ENCODE data around the gene ADAM17.

The ADAM17 gene

GRCh38 chr2:9462886-9463697, 92.5 kb downstream of the ADAM17 start:
- Histone ChIP-seq H3K4me1 (ENCODE audit: control insufficient read depth in 1 of 2, insufficient read depth in 2 of 2, low read length in 2 of 2) (no peaks in the 10 kb centered on the region), H3K27me3 (ENCODE audit: control insufficient read depth in 1 of 2, insufficient read depth in 2 of 2, low read length in 2 of 2) (no peaks in the 10 kb centered on the region), H3K4me3 (ENCODE audit: low read depth in 1 of 2, low read length in 2 of 2) (no peak overlapping the region), H3K9ac (ENCODE audit: low read depth in 1 of 2, low read length in 2 of 2) (no peak overlapping the region), H3K27ac (ENCODE audit: low read depth, low read length) (no peak overlapping the region), H3K9me3 (ENCODE audit: control insufficient read depth in 1 of 2, low read length in 2 of 2) (no peaks in the 10 kb centered on the region), H3K36me3 (ENCODE audit: control insufficient read depth in 1 of 2, insufficient read depth in 2 of 2, low read length in 2 of 2) (peaks cover 3 to 34% of the 10 kb centered on the region in 2 donors)

- Histone ChIP-seq H3K27me3 (ENCODE audit: control insufficient read depth in 1 of 2, insufficient read depth in 2 of 2, low read length in 2 of 2) (no peaks in the 10 kb centered on the region), H3K4me1 (ENCODE audit: control insufficient read depth in 1 of 2, insufficient read depth in 2 of 2, low read length in 2 of 2) (no peaks in the 10 kb centered on the region), H3K36me3 (ENCODE audit: control insufficient read depth in 1 of 2, insufficient read depth in 2 of 2, low read length in 2 of 2) (peaks cover 3 to 30% of the 10 kb centered on the region in 2 donors), H3K9me3 (ENCODE audit: control insufficient read depth in 1 of 2, low read length in 2 of 2) (no peaks in the 10 kb centered on the region), H3K4me3 (ENCODE audit: low read depth in 1 of 2, low read length in 2 of 2) (no peak overlapping the region), H3K27ac (ENCODE audit: low read depth, low read length) (no peak overlapping the region), H3K9ac (ENCODE audit: low read depth in 1 of 2, low read length in 2 of 2) (no peak overlapping the region)
Observed at GRCh38 chr2:9462313-9462712, 93.3 kb downstream of the ADAM17 start.

GRCh38 chr2:9461079-9461478, 94.6 kb downstream of the ADAM17 start:
- no peaks in the 10 kb centered on the region for H3K27me3 ChIP-seq (ENCODE audit: control insufficient read depth in 1 of 2, insufficient read depth in 2 of 2, low read length in 2 of 2)
- no peak overlapping the region for H3K27ac ChIP-seq (ENCODE audit: low read depth, low read length)
- H3K9ac ChIP-seq (ENCODE audit: low read depth in 1 of 2, low read length in 2 of 2), result no peak overlapping the region
- H3K9me3 ChIP-seq (ENCODE audit: control insufficient read depth in 1 of 2, low read length in 2 of 2), result no peaks in the 10 kb centered on the region
- peaks cover 5 to 27% of the 10 kb centered on the region in 2 donors for H3K36me3 ChIP-seq (ENCODE audit: control insufficient read depth in 1 of 2, insufficient read depth in 2 of 2, low read length in 2 of 2)
- no peak overlapping the region for H3K4me3 ChIP-seq (ENCODE audit: low read depth in 1 of 2, low read length in 2 of 2)
- no peaks in the 10 kb centered on the region for H3K4me1 ChIP-seq (ENCODE audit: control insufficient read depth in 1 of 2, insufficient read depth in 2 of 2, low read length in 2 of 2)

GRCh38 chr2:9460441-9461017, 95.1 kb downstream of the ADAM17 start:
- no peak overlapping the region for H3K4me3 ChIP-seq (ENCODE audit: low read depth in 1 of 2, low read length in 2 of 2)
- peaks cover 7 to 22% of the 10 kb centered on the region in 2 donors for H3K36me3 ChIP-seq (ENCODE audit: control insufficient read depth in 1 of 2, insufficient read depth in 2 of 2, low read length in 2 of 2)
- H3K27me3 ChIP-seq (ENCODE audit: control insufficient read depth in 1 of 2, insufficient read depth in 2 of 2, low read length in 2 of 2), result no peaks in the 10 kb centered on the region
- no peaks in the 10 kb centered on the region for H3K9me3 ChIP-seq (ENCODE audit: control insufficient read depth in 1 of 2, low read length in 2 of 2)
- no peaks in the 10 kb centered on the region for H3K4me1 ChIP-seq (ENCODE audit: control insufficient read depth in 1 of 2, insufficient read depth in 2 of 2, low read length in 2 of 2)
- H3K9ac ChIP-seq (ENCODE audit: low read depth in 1 of 2, low read length in 2 of 2), result no peak overlapping the region
- no peak overlapping the region for H3K27ac ChIP-seq (ENCODE audit: low read depth, low read length)

- Histone ChIP-seq H3K36me3 (ENCODE audit: control insufficient read depth in 1 of 2, insufficient read depth in 2 of 2, low read length in 2 of 2) (peaks cover 11 to 46% of the 10 kb centered on the region in 2 donors), H3K4me3 (ENCODE audit: low read depth in 1 of 2, low read length in 2 of 2) (no peak overlapping the region), H3K9ac (ENCODE audit: low read depth in 1 of 2, low read length in 2 of 2) (no peak overlapping the region), H3K27ac (ENCODE audit: low read depth, low read length) (no peak overlapping the region), H3K4me1 (ENCODE audit: control insufficient read depth in 1 of 2, insufficient read depth in 2 of 2, low read length in 2 of 2) (no peaks in the 10 kb centered on the region), H3K9me3 (ENCODE audit: control insufficient read depth in 1 of 2, low read length in 2 of 2) (no peaks in the 10 kb centered on the region), H3K27me3 (ENCODE audit: control insufficient read depth in 1 of 2, insufficient read depth in 2 of 2, low read length in 2 of 2) (no peaks in the 10 kb centered on the region)
Observed at GRCh38 chr2:9451231-9451630, 104.4 kb downstream of the ADAM17 start.

GRCh38 chr2:9445089-9445488, 110.5 kb downstream of the ADAM17 start:
- Histone ChIP-seq H3K27me3 (ENCODE audit: control insufficient read depth in 1 of 2, insufficient read depth in 2 of 2, low read length in 2 of 2) (no peaks in the 10 kb centered on the region), H3K4me1 (ENCODE audit: control insufficient read depth in 1 of 2, insufficient read depth in 2 of 2, low read length in 2 of 2) (no peaks in the 10 kb centered on the region), H3K36me3 (ENCODE audit: control insufficient read depth in 1 of 2, insufficient read depth in 2 of 2, low read length in 2 of 2) (peaks cover 22 to 61% of the 10 kb centered on the region in 2 donors), H3K9me3 (ENCODE audit: control insufficient read depth in 1 of 2, low read length in 2 of 2) (no peaks in the 10 kb centered on the region), H3K4me3 (ENCODE audit: low read depth in 1 of 2, low read length in 2 of 2) (no peak overlapping the region), H3K9ac (ENCODE audit: low read depth in 1 of 2, low read length in 2 of 2) (no peak overlapping the region), H3K27ac (ENCODE audit: low read depth, low read length) (no peak overlapping the region)

- H3K9ac ChIP-seq (ENCODE audit: low read depth in 1 of 2, low read length in 2 of 2), result no peak overlapping the region
- no peak overlapping the region for H3K4me3 ChIP-seq (ENCODE audit: low read depth in 1 of 2, low read length in 2 of 2)
- no peak overlapping the region for H3K27ac ChIP-seq (ENCODE audit: low read depth, low read length)
- no peaks in the 10 kb centered on the region for H3K27me3 ChIP-seq (ENCODE audit: control insufficient read depth in 1 of 2, insufficient read depth in 2 of 2, low read length in 2 of 2)
- H3K9me3 ChIP-seq (ENCODE audit: control insufficient read depth in 1 of 2, low read length in 2 of 2), result no peaks in the 10 kb centered on the region
- H3K4me1 ChIP-seq (ENCODE audit: control insufficient read depth in 1 of 2, insufficient read depth in 2 of 2, low read length in 2 of 2), result no peaks in the 10 kb centered on the region
- peaks cover 22 to 61% of the 10 kb centered on the region in 2 donors for H3K36me3 ChIP-seq (ENCODE audit: control insufficient read depth in 1 of 2, insufficient read depth in 2 of 2, low read length in 2 of 2)
Observed at GRCh38 chr2:9443526-9443925, 112.1 kb downstream of the ADAM17 start.

GRCh38 chr2:9441556-9441955, 114.1 kb downstream of the ADAM17 start:
- no peaks in the 10 kb centered on the region for H3K27me3 ChIP-seq (ENCODE audit: control insufficient read depth in 1 of 2, insufficient read depth in 2 of 2, low read length in 2 of 2)
- H3K4me1 ChIP-seq (ENCODE audit: control insufficient read depth in 1 of 2, insufficient read depth in 2 of 2, low read length in 2 of 2), result no peaks in the 10 kb centered on the region
- H3K4me3 ChIP-seq (ENCODE audit: low read depth in 1 of 2, low read length in 2 of 2), result no peak overlapping the region
- no peak overlapping the region for H3K9ac ChIP-seq (ENCODE audit: low read depth in 1 of 2, low read length in 2 of 2)
- H3K27ac ChIP-seq (ENCODE audit: low read depth, low read length), result no peak overlapping the region
- no peaks in the 10 kb centered on the region for H3K9me3 ChIP-seq (ENCODE audit: control insufficient read depth in 1 of 2, low read length in 2 of 2)
- peaks cover 32 to 64% of the 10 kb centered on the region in 2 donors for H3K36me3 ChIP-seq (ENCODE audit: control insufficient read depth in 1 of 2, insufficient read depth in 2 of 2, low read length in 2 of 2)

GRCh38 chr2:9440058-9440727, 115.4 kb downstream of the ADAM17 start:
- Histone ChIP-seq H3K4me3 (ENCODE audit: low read depth in 1 of 2, low read length in 2 of 2) (no peak overlapping the region), H3K27me3 (ENCODE audit: control insufficient read depth in 1 of 2, insufficient read depth in 2 of 2, low read length in 2 of 2) (no peaks in the 10 kb centered on the region), H3K4me1 (ENCODE audit: control insufficient read depth in 1 of 2, insufficient read depth in 2 of 2, low read length in 2 of 2) (no peaks in the 10 kb centered on the region), H3K9ac (ENCODE audit: low read depth in 1 of 2, low read length in 2 of 2) (no peak overlapping the region), H3K9me3 (ENCODE audit: control insufficient read depth in 1 of 2, low read length in 2 of 2) (no peaks in the 10 kb centered on the region), H3K36me3 (ENCODE audit: control insufficient read depth in 1 of 2, insufficient read depth in 2 of 2, low read length in 2 of 2) (peaks cover 34 to 60% of the 10 kb centered on the region in 2 donors), H3K27ac (ENCODE audit: low read depth, low read length) (no peak overlapping the region)

- H3K4me3 ChIP-seq (ENCODE audit: low read depth in 1 of 2, low read length in 2 of 2), result no peak overlapping the region
- no peaks in the 10 kb centered on the region for H3K9me3 ChIP-seq (ENCODE audit: control insufficient read depth in 1 of 2, low read length in 2 of 2)
- H3K27ac ChIP-seq (ENCODE audit: low read depth, low read length), result no peak overlapping the region
- no peak overlapping the region for H3K9ac ChIP-seq (ENCODE audit: low read depth in 1 of 2, low read length in 2 of 2)
- no peaks in the 10 kb centered on the region for H3K4me1 ChIP-seq (ENCODE audit: control insufficient read depth in 1 of 2, insufficient read depth in 2 of 2, low read length in 2 of 2)
- H3K27me3 ChIP-seq (ENCODE audit: control insufficient read depth in 1 of 2, insufficient read depth in 2 of 2, low read length in 2 of 2), result no peaks in the 10 kb centered on the region
- H3K36me3 ChIP-seq (ENCODE audit: control insufficient read depth in 1 of 2, insufficient read depth in 2 of 2, low read length in 2 of 2), result peaks cover 31 to 59% of the 10 kb centered on the region in 2 donors
Observed at GRCh38 chr2:9439536-9439935, 116.1 kb downstream of the ADAM17 start.

Measured in duodenal mucosa (tissue), 2 donors.